H1 (cell line): Measurements from ENCODE around the gene KLF9. TPM values are rescaled to one million over a fixed set of nuclear protein-coding genes. Genes with fewer than 3 reads are reported as not detected.

ENCODE experiments used
- EZH2 ChIP-seq: fragments of 200-600 bp; sonication (generic); IDR thresholded peaks from 2 replicates; pipeline ENCODE4 v1.7.1; 2012; ENCODE audit warnings: low read depth, mild to moderate bottlenecking, moderate library complexity, low read length, inconsistent platforms; ENCODE audit not compliant: severe bottlenecking
- HDAC2 ChIP-seq, 2 experiments: fragments of 300-600 bp in 1 of 2; sonication (generic) in 1 of 2; IDR thresholded peaks; 2 replicates each; pipeline ENCODE4 v1.6.1; 2011 to 2012; ENCODE audit warnings: low read depth in 2 of 2, low read length in 2 of 2, mild to moderate bottlenecking in 2 of 2, moderate library complexity in 2 of 2, borderline replicate concordance in 1 of 2, inconsistent platforms in 1 of 2
- POU5F1 ChIP-seq: IDR thresholded peaks from 2 replicates; pipeline ENCODE4 v1.6.1; 2011; ENCODE audit warnings: low read depth, mild to moderate bottlenecking, low read length, moderate library complexity
- TAF1 ChIP-seq: IDR thresholded peaks from 2 replicates; pipeline ENCODE4 v1.6.1; 2011; ENCODE audit warnings: mild to moderate bottlenecking, low read depth, low read length
- USF2 ChIP-seq: IDR thresholded peaks from 2 replicates; pipeline ENCODE4 v1.6.1; 2011; ENCODE audit warnings: low read length, improper control_type of control experiment
- polyA plus RNA-seq, 7 experiments: library from polyadenylated mRNA; depleted of rRNA in 3 of 7; stranded (reverse) in 5 of 7; unstranded in 2 of 7; fragments of >200 nt in 5 of 7; fragments of 200-250 nt in 2 of 7; gene quantifications; 1 replicate in 5 of 7; 2 replicates in 1 of 7; 4 replicates in 1 of 7; pipeline versions ENCODE4 v1.2.1 to v1.2.3, GENCODE V29; 2011 to 2013; ENCODE audit warnings: missing spikeins in 2 of 7, mixed read lengths in 2 of 7
- total RNA-seq: library from RNA; stranded (reverse); fragmentation: NEBNext Ultra II Directional; extraction: Animal tissue kit (Norgen Biotek cat#: 25700); gene quantifications from 2 replicates; pipeline ENCODE4 v1.2.1, GENCODE V29; 2021

Gene KLF9
- total and polyA plus RNA-seq, 2 of the 8 experiments (the other 6 are each of a cell fraction or from before 2014, with no cell fraction given), result 0.47 to 0.82 TPM

GRCh38 chr9:70435948-70436347 lies 21.5 kb upstream of the KLF9 start (continued):
- no peak for TF ChIP-seq TAF1
- no peak for TF ChIP-seq HDAC2 (IDR thresholded peaks at IDR 0.05; ENCODE audit: borderline replicate concordance in 1 of 2, low read depth in 2 of 2, low read length in 2 of 2)
- TF ChIP-seq POU5F1, result no peak
- no peak for TF ChIP-seq EZH2
- TF ChIP-seq USF2, result no peak
